ENCODE results near the gene FASTKD2.

FASTKD2 gene

DNA sequence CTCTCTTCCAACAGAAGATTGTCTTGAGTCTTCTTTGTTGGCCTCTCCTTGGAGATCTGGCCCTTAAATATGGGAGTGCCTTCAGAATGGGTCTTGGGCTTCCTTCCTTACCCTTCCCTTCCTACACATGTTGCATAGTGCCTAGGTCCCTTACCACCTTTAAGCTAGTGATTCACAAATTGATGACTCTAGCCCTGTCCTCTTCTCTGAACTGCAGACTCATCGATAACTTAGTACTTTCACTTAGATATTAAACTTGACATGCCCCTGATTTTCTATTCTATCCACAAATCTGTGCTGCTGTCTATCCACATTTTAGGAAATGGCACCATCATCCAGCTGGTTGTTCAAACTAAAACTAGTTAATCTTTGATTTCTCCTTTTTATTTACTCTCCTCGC, 38.1 kb upstream of the FASTKD2 start:
- in situ Hi-C loops (cut with HindIII; ENCODE audit: low pct_ligation_motif_present, low sequenced_read_pairs): no loop called here
- TF ChIP-seq, protein P1, sequence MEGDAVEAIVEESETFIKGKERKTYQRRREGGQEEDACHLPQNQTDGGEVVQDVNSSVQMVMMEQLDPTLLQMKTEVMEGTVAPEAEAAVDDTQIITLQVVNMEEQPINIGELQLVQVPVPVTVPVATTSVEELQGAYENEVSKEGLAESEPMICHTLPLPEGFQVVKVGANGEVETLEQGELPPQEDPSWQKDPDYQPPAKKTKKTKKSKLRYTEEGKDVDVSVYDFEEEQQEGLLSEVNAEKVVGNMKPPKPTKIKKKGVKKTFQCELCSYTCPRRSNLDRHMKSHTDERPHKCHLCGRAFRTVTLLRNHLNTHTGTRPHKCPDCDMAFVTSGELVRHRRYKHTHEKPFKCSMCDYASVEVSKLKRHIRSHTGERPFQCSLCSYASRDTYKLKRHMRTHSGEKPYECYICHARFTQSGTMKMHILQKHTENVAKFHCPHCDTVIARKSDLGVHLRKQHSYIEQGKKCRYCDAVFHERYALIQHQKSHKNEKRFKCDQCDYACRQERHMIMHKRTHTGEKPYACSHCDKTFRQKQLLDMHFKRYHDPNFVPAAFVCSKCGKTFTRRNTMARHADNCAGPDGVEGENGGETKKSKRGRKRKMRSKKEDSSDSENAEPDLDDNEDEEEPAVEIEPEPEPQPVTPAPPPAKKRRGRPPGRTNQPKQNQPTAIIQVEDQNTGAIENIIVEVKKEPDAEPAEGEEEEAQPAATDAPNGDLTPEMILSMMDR (IDR thresholded peaks at IDR 0.05; ENCODE audit: low read depth, low read length, missing control alignments): no peak
- no peak for DNase-seq

DNA sequence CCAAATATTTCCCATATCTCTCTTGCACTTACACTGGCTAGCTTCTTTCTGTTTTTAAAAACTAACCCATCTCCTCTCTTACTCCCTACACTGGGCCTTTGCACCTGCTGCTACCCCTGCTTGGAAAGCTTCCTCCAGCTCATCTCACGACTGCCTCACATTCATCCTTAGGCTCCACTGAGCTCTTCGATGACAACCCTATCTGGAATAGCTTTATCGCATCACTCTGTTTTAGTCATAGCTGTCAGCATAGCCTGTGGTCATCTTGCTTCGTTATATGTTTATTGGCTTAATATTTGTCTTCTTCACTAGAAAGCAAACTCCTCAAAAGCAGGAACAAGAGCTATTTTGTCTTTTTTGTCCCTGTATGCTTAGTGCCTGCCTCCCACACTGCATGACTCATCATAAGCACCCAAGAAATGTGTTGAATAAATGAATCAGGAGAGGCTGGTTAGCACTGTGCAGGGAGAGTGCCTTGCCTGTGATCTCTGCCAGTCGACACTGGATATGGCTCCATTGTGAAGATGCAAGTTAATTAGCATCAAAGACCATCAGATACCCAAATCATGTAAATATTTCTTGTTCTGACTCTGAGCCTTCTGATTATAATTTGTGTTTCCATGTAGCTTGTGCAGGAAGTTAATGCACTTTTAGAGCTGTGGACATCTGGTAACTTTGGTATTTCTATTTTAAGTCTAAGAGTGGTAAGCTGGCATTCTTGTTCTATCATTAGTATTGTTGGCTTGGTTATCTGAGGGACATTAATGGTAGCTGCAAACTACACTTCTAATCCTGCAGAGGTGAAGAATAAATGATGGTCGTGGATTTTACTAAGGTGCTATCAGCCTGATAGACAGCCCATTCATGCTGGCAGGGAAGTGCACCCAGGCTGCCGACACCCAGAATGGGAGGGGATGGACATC, 36.9 kb upstream of the FASTKD2 start:
- H3K27ac ChIP-seq: no peak overlapping the region
- in situ Hi-C loops (cut with HindIII; ENCODE audit: low pct_ligation_motif_present, low sequenced_read_pairs): no loop called here
- no peaks in the 10 kb centered on the region for H3K27me3 ChIP-seq (replicated peaks)
- H3K36me3 ChIP-seq (replicated peaks): no peaks in the 10 kb centered on the region
- H3K4me3 ChIP-seq (ENCODE audit: low read depth, low read length): no peak overlapping the region
- peak; percentile 4 for DNase-seq
- TF ChIP-seq, protein P1 (IDR thresholded peaks at IDR 0.05; ENCODE audit: low read depth, low read length, missing control alignments): no peak

More for the DNA sequence above, 38.1 kb upstream of the FASTKD2 start:
- Histone ChIP-seq H3K27me3 (replicated peaks) (no peaks in the 10 kb centered on the region), H3K27ac (no peak overlapping the region), H3K4me3 (ENCODE audit: low read depth, low read length) (no peak overlapping the region), H3K36me3 (replicated peaks) (no peaks in the 10 kb centered on the region)

DNA sequence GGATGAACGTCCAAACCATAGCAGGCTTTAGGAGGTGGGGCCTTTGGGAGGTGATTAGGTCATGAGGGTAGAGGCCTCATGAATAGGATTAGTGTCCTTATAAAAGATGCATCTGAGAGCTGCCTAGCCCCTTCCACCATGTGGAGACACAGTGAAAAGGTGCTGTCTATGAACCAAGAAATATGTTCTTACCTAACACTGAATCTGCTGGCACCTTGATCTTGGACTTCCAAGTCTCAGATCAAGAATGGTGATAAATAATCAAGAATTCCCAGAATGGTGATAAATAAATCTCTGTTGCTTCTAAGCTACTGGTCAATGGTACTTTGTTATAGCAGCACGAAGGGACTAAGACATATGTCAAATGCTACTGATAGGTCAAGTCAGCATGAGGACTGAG, 32.1 kb upstream of the FASTKD2 start:
- DNase-seq: no peak
- in situ Hi-C loops (cut with HindIII; ENCODE audit: low pct_ligation_motif_present, low sequenced_read_pairs): no loop called here
- TF ChIP-seq, protein P1 (IDR thresholded peaks at IDR 0.05; ENCODE audit: low read depth, low read length, missing control alignments): no peak
- Histone ChIP-seq H3K27ac (no peak overlapping the region), H3K27me3 (replicated peaks) (no peaks in the 10 kb centered on the region), H3K4me3 (ENCODE audit: low read depth, low read length) (no peak overlapping the region), H3K36me3 (replicated peaks) (no peaks in the 10 kb centered on the region)

DNA sequence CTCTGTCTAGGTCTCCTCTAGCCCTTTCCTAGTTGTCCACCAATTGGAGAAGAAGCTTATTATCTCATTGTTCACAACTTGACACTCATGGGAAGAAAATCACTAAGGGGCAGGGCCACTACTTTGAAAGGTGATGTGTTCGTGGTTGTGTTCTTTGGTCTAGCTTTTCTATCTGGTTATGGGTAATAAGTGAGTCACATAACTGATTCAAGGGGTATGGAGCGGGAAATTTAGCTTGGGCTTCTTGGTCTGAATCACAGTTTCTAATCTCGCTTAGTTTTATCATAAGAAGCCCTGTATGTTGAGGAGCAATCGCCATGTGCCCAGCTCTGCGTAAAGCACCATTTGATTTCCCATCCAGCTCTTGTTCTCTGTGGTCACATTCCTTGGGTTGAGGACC, 28.5 kb upstream of the FASTKD2 start:
- Histone ChIP-seq H3K36me3 (replicated peaks) (no peaks in the 10 kb centered on the region), H3K27me3 (replicated peaks) (no peaks in the 10 kb centered on the region), H3K27ac (no peak overlapping the region), H3K4me3 (ENCODE audit: low read depth, low read length) (no peak overlapping the region)
- DNase-seq: no peak
- TF ChIP-seq, protein P1 (IDR thresholded peaks at IDR 0.05; ENCODE audit: low read depth, low read length, missing control alignments): no peak
- in situ Hi-C loops (cut with HindIII; ENCODE audit: low pct_ligation_motif_present, low sequenced_read_pairs): no loop called here

DNA sequence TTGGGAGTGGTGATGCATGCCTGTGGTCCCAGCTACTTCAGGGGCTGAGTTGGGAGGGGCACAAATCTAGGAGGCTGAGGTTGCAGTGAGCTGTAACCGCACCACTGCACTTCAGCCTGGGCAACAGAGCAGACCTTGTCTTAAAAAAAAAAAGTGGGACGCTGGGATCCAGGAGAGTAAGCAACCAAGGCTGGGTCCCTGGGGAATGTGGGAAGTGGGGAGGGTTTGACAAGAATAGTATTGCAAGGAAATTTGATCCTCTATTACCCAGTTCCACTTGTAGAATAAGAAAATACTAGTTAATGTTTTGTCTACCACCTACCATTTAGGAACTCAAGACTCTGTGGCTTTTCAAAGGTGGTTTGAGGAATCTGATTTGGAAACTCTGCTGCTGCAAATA, 26.1 kb upstream of the FASTKD2 start:
- no peak overlapping the region for H3K27ac ChIP-seq
- no peaks in the 10 kb centered on the region for H3K36me3 ChIP-seq (replicated peaks)
- DNase-seq: no peak
- no peak overlapping the region for H3K4me3 ChIP-seq (ENCODE audit: low read depth, low read length)
- in situ Hi-C loops (cut with HindIII; ENCODE audit: low pct_ligation_motif_present, low sequenced_read_pairs): no loop called here
- TF ChIP-seq, protein P1 (IDR thresholded peaks at IDR 0.05; ENCODE audit: low read depth, low read length, missing control alignments): no peak
- H3K27me3 ChIP-seq (replicated peaks): no peaks in the 10 kb centered on the region
